HL-60 (cell line): ENCODE data around the gene ANKRD35.

ENCODE experiments used
- DNase-seq, 2 experiments: peaks; one replicate each; pipeline ENCODE4 v3.0.0-alpha.2; 2010 to 2020; ENCODE audit warnings: low read depth in 1 of 2, low spot score in 1 of 2
- H3K27ac ChIP-seq: fragments of 250-450 bp; sonication (Bioruptor Pico); replicated peaks from 2 replicates; pipeline ENCODE4 v1.5.1; 2020; ENCODE audit warnings: mild to moderate bottlenecking, moderate library complexity
- H3K27me3 ChIP-seq: fragments of 250-450 bp; sonication (Bioruptor Pico); 2 replicates; pipeline ENCODE4 v1.5.1; 2021; ENCODE audit warnings: mild to moderate bottlenecking, moderate library complexity; ENCODE audit not compliant: insufficient read depth, poor library complexity, severe bottlenecking
- H3K4me3 ChIP-seq: replicated peaks from 2 replicates; pipeline ENCODE4 v1.5.1; 2011; ENCODE audit warnings: mild to moderate bottlenecking, control low read depth, low read length; ENCODE audit not compliant: insufficient read depth
- CTCF ChIP-seq: IDR thresholded peaks from one replicate; pipeline ENCODE4 v1.5.1; 2011; ENCODE audit warnings: low read length, control low read depth, inconsistent platforms; ENCODE audit not compliant: insufficient read depth
- GABPA ChIP-seq: IDR thresholded peaks from 2 replicates; pipeline ENCODE4 v1.6.1; 2012; ENCODE audit warnings: low read depth
- POLR2AphosphoS5 ChIP-seq: IDR thresholded peaks from 2 replicates; pipeline ENCODE4 v1.6.1; 2012; ENCODE audit warnings: low read depth
- REST ChIP-seq: IDR thresholded peaks from 2 replicates; pipeline ENCODE4 v1.6.1; 2012; ENCODE audit warnings: low read depth; ENCODE audit not compliant: insufficient replicate concordance
- SPI1 ChIP-seq: IDR thresholded peaks from 2 replicates; pipeline ENCODE4 v1.6.1; 2012; ENCODE audit warnings: low read depth, mild to moderate bottlenecking, borderline replicate concordance

The ANKRD35 gene

GRCh38 chr1:145918992-145919939 lies 33.6 kb upstream of the ANKRD35 start:
- no peak for TF ChIP-seq REST
- TF ChIP-seq GABPA, result no peak
- TF ChIP-seq POLR2AphosphoS5, result no peak
- no peak for TF ChIP-seq CTCF
- TF ChIP-seq SPI1, result no peak
- H3K27ac ChIP-seq, result peak overlapping the region; percentile 89
- peak overlapping the region; percentile 99 for H3K4me3 ChIP-seq
- no peaks in the 10 kb centered on the region for H3K27me3 ChIP-seq
- DNase-seq, result peak in 1 of 2 experiments; percentile 45

- no peaks in the 10 kb centered on the region for H3K27me3 ChIP-seq
- TF ChIP-seq CTCF (no peak), SPI1 (peak; percentile 55; the same call in 1 of the 2 replicates), REST (peak; percentile 34), POLR2AphosphoS5 (no peak; the same call in none of the 2 replicates), GABPA (no peak)
- peak; percentile 91 to 94 for DNase-seq
- peak within 1 kb of the TSS; percentile 89 for H3K27ac ChIP-seq
- peak within 1 kb of the TSS; percentile 99 for H3K4me3 ChIP-seq
Measured at GRCh38 chr1:145918144-145918991, 32.7 kb upstream of the ANKRD35 start, which contains the start of gene PEX11B. Gene PEX11B, minus strand, starts transcription at chr1:145918717. Its CDS starts 29 bp downstream, at chr1:145918688.

GRCh38 chr1:145917595-145917994 lies 31.9 kb upstream of the ANKRD35 start:
- Histone ChIP-seq H3K27me3 (no peaks in the 10 kb centered on the region), H3K27ac (peak overlapping the region; percentile 89), H3K4me3 (peak overlapping the region; percentile 99)
- DNase-seq, result no peak
- TF ChIP-seq CTCF, result no peak
- TF ChIP-seq POLR2AphosphoS5, result no peak
- no peak for TF ChIP-seq REST
- TF ChIP-seq SPI1, result no peak
- no peak for TF ChIP-seq GABPA
